Panc1 (cell line): ENCODE measurements around the gene MAGI2.

Experiments
- POLR2AphosphoS5 ChIP-seq: IDR thresholded peaks from 2 replicates; pipeline ENCODE4 v1.6.1; 2012; ENCODE audit warnings: mild to moderate bottlenecking, low read depth, low read length, moderate library complexity
- SIN3A ChIP-seq: IDR thresholded peaks from 2 replicates; pipeline ENCODE4 v1.6.1; 2012; ENCODE audit warnings: low read depth, mild to moderate bottlenecking, low read length, moderate library complexity, borderline replicate concordance; ENCODE audit not compliant: insufficient read depth
- TCF7L2 ChIP-seq: IDR thresholded peaks from 2 replicates; pipeline ENCODE4 v1.6.1; 2011; ENCODE audit warnings: mild to moderate bottlenecking, low read depth, low read length, inconsistent platforms
- TF ChIP-seq, protein P1 (sequence below): fragments of 450-650 bp; IDR thresholded peaks from 2 replicates; pipeline ENCODE4 v1.5.1; 2017; ENCODE audit warnings: mild to moderate bottlenecking

- TF ChIP-seq, protein P1, sequence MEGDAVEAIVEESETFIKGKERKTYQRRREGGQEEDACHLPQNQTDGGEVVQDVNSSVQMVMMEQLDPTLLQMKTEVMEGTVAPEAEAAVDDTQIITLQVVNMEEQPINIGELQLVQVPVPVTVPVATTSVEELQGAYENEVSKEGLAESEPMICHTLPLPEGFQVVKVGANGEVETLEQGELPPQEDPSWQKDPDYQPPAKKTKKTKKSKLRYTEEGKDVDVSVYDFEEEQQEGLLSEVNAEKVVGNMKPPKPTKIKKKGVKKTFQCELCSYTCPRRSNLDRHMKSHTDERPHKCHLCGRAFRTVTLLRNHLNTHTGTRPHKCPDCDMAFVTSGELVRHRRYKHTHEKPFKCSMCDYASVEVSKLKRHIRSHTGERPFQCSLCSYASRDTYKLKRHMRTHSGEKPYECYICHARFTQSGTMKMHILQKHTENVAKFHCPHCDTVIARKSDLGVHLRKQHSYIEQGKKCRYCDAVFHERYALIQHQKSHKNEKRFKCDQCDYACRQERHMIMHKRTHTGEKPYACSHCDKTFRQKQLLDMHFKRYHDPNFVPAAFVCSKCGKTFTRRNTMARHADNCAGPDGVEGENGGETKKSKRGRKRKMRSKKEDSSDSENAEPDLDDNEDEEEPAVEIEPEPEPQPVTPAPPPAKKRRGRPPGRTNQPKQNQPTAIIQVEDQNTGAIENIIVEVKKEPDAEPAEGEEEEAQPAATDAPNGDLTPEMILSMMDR: no peak
- TF ChIP-seq SIN3A (no peak), TCF7L2 (no peak), POLR2AphosphoS5 (no peak)
Measured at GRCh38 chr7:78134774-78135173, 1318.7 kb downstream of the MAGI2 start.
